GM10266 (cell line): Measurements from ENCODE around the gene HOXC5.
"Not testable (repeated sequence)": the region's sequence is repeated elsewhere in the genome, so short reads cannot be mapped to it uniquely, and the experiment has no call there.

Experiments used
- DNase-seq: peaks from one replicate; pipeline ENCODE4 v3.0.0; 2012; ENCODE audit errors: extremely low spot score
- TF ChIP-seq, protein P1 (sequence below): IDR thresholded peaks from 2 replicates; pipeline ENCODE4 v1.5.1; 2012; ENCODE audit warnings: mild to moderate bottlenecking, low read depth; ENCODE audit not compliant: control insufficient read depth, insufficient read depth; ENCODE audit errors: missing control alignments

The HOXC5 gene

DNA sequence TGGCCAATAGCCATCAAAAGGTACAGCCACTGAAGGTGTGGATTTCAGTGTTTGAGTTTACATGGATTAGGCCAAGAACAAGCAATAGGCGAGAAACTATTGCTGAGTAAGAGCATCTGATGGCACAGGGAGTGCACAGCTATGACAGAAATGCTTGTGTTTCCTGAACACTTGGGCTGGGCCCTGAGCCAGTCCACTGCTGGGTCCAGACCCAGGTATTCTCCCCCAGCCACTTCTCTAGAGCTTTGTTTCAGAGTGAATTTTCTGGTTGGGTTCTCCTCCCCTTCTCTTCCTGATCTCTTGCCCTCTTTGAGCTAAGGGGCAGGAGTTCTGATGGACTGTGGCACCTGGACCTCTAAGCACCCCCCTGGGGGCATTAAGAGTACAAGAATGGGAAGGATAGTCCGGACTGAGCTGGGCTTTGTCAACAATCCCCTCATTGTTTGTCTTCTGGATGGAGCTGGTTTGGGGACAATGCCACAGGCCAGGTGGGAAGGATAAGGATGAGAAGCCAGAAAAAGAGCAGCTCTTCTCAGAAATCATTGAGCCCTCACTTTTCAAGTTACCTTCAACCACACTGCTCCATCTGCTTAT lies 8.3 kb downstream of the HOXC5 start:
- DNase-seq: no peak
- TF ChIP-seq, protein P1, sequence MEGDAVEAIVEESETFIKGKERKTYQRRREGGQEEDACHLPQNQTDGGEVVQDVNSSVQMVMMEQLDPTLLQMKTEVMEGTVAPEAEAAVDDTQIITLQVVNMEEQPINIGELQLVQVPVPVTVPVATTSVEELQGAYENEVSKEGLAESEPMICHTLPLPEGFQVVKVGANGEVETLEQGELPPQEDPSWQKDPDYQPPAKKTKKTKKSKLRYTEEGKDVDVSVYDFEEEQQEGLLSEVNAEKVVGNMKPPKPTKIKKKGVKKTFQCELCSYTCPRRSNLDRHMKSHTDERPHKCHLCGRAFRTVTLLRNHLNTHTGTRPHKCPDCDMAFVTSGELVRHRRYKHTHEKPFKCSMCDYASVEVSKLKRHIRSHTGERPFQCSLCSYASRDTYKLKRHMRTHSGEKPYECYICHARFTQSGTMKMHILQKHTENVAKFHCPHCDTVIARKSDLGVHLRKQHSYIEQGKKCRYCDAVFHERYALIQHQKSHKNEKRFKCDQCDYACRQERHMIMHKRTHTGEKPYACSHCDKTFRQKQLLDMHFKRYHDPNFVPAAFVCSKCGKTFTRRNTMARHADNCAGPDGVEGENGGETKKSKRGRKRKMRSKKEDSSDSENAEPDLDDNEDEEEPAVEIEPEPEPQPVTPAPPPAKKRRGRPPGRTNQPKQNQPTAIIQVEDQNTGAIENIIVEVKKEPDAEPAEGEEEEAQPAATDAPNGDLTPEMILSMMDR: no peak

DNA sequence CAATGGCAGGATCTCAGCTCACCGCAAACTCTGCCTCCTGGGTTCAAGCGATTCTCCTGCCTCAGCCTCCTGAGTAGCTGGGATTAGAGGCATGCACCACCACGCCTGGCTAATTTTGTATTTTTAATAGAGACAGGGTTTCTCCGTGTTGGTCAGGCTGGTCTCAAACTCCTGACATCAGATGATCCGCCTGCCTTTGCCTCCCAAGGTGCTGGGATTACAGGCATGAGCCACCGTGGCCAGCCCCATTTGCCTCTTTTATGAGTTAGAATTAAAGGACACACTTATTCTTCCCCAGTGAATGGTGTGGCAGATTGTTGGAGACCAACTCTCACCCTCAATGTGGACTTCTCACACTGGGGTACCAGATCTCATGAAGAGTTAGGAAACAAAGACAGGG lies 9.2 kb downstream of the HOXC5 start:
- not testable (repeated sequence) for DNase-seq

DNA sequence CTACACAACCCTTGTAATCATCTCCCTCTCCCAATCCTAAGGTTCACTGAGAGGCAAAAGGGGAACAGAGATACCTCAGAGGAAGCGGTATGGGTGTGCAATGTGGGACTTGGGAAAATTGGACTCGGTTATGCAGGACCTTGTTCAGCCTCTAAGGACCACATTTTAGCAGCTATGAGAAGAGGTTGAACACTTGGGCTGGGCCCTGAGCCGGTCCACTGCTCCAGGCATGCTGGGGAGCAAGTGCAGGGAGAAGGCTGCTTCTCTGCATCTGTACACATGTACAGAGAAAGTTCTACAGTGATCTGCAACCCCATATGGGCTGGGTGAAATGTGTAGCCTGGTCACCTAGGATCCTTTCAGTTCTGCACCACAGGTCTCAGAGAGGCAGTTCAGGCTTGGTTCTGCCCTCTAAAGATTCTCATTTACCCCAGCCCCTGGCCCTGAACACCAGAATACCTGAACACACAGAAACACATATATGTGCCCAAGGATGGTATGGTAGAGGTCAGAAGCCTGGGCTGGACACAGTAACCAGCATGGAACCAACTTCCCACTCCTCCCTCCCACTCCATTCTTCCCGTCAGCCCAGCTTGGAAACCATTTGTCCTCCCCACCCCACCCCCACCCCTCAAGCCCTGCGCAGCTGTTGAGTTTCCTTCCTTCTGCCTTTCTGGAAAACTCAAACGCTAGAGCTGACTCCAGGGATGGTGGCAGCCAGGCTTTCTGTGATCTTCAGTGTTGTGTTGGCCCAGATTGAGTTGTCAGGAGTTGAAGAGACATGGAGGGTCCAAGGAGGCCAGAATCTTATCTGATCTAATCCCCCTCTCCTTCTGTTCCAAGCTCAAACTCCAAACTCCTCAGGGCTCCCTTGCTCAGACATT lies 10.4 kb downstream of the HOXC5 start:
- DNase-seq: no peak
- TF ChIP-seq, protein P1: no peak

DNA sequence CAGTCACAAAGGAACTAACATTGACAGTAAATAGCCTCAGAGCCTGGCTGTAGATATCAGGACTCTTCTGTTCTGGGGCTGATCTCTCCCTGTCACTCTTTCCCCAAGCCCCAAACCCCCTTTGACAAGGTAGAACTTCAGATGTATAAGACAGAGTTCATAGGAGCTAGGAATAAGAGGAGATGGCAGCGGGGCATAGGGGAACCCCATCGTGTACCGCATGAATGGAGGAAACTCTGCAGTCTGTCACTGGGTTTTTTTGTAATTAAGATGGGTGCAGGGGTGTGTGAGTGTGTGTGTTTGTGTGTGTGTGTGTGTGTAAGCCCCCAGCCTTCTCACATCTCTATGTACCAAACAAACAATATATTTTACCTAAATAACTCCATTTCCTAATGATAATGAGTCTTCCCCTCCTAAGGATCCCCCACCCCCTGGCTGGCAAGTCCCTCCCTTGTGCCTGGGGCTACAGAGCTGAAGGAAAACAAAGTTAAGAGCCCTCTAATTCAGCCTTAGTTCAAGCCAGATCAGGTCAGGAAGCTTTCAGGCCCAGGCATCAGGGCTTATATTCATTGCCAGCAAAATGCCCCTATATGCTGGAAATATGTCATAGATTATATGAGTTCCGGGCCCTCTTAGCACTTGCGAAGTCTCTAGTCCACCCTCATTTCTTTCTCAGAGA lies 11.7 kb downstream of the HOXC5 start:
- DNase-seq: no peak
- TF ChIP-seq, protein P1: no peak

DNA sequence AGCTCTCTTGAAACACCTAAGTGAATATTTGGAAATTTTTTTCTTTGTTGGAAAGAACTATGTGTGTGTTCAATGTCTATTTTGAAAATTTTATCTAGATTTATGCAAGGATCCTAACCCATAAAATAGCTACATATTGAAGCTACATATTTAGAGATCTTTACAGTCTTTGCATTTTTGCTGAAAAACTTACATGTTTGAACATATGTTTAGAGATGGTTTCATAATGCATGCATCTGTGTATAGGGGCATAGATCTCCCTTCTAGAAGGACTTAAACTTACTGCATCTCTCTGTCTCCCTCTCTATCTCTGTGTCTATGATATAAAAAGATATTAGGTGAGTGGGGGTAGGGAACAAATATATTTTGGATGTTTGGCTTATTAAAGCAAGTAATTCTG lies 12.6 kb downstream of the HOXC5 start:
- TF ChIP-seq, protein P1: no peak
- no peak for DNase-seq

DNA sequence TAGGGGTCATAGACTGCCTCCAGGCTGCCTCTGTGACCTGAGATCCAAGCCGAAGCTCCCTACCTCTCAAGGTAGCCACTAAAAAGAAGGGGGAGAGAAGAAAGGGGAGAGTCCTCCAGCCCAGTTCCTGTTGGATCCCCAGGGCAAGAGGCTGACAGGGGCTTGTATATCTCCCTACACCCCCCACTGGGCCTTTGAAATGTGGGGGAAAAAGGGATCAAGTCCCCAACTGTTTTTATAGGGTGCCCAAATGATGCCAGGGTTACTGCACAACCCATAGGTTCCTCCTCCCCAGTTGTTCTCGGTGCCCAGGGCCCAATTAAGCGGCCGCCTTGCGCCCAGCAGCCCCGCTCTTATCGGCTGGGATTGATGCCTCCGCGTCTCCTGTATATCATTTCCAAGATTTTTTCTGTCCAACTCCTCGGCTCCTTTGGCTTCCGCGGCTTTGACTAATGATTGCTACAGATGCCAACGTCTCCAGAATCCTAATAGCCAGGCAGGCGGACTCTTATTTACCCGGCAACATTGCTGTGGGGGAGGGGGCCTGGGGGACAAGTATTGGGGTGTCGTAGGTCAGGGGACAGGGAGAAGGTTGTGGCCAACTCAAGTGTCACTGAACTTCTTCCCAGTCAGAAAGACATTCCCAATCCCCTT lies 13.1 kb downstream of the HOXC5 start:
- TF ChIP-seq, protein P1: no peak
- no peak for DNase-seq

DNA sequence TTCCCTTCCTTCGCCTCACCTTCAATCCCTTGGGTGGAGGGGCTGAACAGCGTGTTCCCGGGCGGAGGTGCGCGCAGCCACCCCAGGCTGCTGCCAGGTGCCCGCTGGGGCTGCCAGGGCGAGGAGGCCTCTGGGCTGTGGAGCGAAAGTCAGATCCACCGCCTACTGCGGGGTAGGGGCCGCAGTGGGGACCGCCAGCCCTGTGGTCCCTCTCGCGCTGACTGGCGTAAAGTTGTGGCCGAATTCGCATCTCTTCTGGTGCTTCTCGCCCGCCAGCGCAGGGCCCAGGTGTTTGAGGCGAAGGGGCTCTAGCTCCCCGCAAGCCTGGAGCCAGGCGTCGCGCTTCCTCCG lies 13.9 kb downstream of the HOXC5 start:
- no peak for DNase-seq
- TF ChIP-seq, protein P1: no peak
